ENCODE data around the gene MAMDC4. TPM values are rescaled to one million over a fixed set of nuclear protein-coding genes. Genes with fewer than 3 reads are reported as not detected.
A peak's percentile ranks its signal among the peaks of the same experiment; 100 is the strongest.

The MAMDC4 gene
- total and polyA plus RNA-seq, 2 of the 8 experiments (the other 6 are each of a cell fraction or from before 2014, with no cell fraction given), result 3.1 to 4.5 TPM

- H2AK5ac ChIP-seq (ENCODE audit: low read depth, low read length), result no peak within 1 kb of the TSS
- DNase-seq (ENCODE audit: low read depth in 1 of 2, low spot score in 2 of 2) (peak in 1 of 2 experiments; percentile 86), FAIRE-seq (no peak)
- peak within 1 kb of the TSS; percentile 84 to 94 for H3K4me2 ChIP-seq (ENCODE audit: insufficient read depth in 1 of 2, low read depth in 2 of 2, low read length in 2 of 2)
- H3K27ac ChIP-seq (ENCODE audit: low read depth, low read length), result peak within 1 kb of the TSS; percentile 86; the same call in 1 of the 2 replicates
- peak within 1 kb of the TSS; percentile 78 to 92 (median 88) for H3K9ac ChIP-seq (replicated peaks in 1 of 4; ENCODE audit: extremely low read depth in 1 of 4, low read depth in 3 of 4, low read length in 3 of 4)
- H4K5ac ChIP-seq (ENCODE audit: insufficient read length, low read depth, low read length), result peak within 1 kb of the TSS; percentile 90
- H3K4me1 ChIP-seq (replicated peaks in 1 of 4; ENCODE audit: control insufficient read depth in 3 of 4, insufficient read depth in 4 of 4, low read length in 3 of 4), result peaks cover 0 to 10% (median 7%) of the 10 kb centered on the region in 4 experiments; a peak in 6 of 7 replicates
- CTCF ChIA-PET (ENCODE audit: partially characterized antibody), result interaction anchor here (0.5 to 2.3 kb wide), 8 partner anchors 14 to 222 kb away, joined by 3 to 10 read pairs (median 4); partner anchors contain the start of gene AJM1
- POLR2A ChIA-PET (ENCODE audit: partially characterized antibody), result interaction anchor here (0.7 to 7.8 kb wide), 16 partner anchors 8 to 219 kb away, joined by 3 to 96 read pairs (median 4); partner anchors contain the start of genes AJM1 and CCDC183
- H3K36me3 ChIP-seq (ENCODE audit: control insufficient read depth in 2 of 4, insufficient read depth in 4 of 4, low read length in 3 of 4), result peaks cover 0 to 11% (median 2%) of the 10 kb centered on the region in 4 experiments; a peak in 6 of 8 replicates
- H2BK20ac ChIP-seq (ENCODE audit: low read length), result no peak within 1 kb of the TSS
- H4K20me1 ChIP-seq (replicated peaks in 1 of 2; ENCODE audit: control insufficient read depth in 1 of 2, insufficient read depth in 2 of 2, low read length in 2 of 2), result peaks cover 5 to 12% of the 10 kb centered on the region in 2 experiments
- no peak within 1 kb of the TSS for H3K23ac ChIP-seq (ENCODE audit: insufficient read length)
- H3K4me3 ChIP-seq (ENCODE audit: extremely low read depth in 1 of 4, insufficient read depth in 2 of 4, low read depth in 3 of 4, low read length in 4 of 4), result peak within 1 kb of the TSS; percentile 88 to 100 (median 94)
- peak within 1 kb of the TSS; percentile 27 for H3K4ac ChIP-seq (replicated peaks; ENCODE audit: insufficient read length, low read depth, low read length)
- H3K79me2 ChIP-seq (ENCODE audit: control insufficient read depth in 1 of 2, insufficient read depth in 2 of 2, low read length in 2 of 2), result peaks cover 5 to 35% of the 10 kb centered on the region in 2 experiments
- peaks cover 9% of the 10 kb centered on the region; the same call in 1 of the 2 replicates for H3K23me2 ChIP-seq (ENCODE audit: low read depth, low read length)
- no peak within 1 kb of the TSS for H3K14ac ChIP-seq (ENCODE audit: insufficient read length)
- H3K79me1 ChIP-seq (ENCODE audit: low read depth, low read length), result peaks cover 2% of the 10 kb centered on the region
- no peak within 1 kb of the TSS; the same call in 1 of the 2 replicates for H2AFZ ChIP-seq (ENCODE audit: low read length)
- no peaks in the 10 kb centered on the region for H3K9me3 ChIP-seq (ENCODE audit: insufficient read depth in 2 of 2, low read depth in 1 of 2, low read length in 1 of 2)
- peak within 1 kb of the TSS; percentile 94 for H4K8ac ChIP-seq (ENCODE audit: extremely low read depth, insufficient read depth, low read length)
- WGBS, 2 experiments (ENCODE audit: extremely low coverage in 1 of 2, insufficient coverage in 1 of 2, insufficient read length in 1 of 2, insufficient replicate concordance in 2 of 2, low coverage in 1 of 2, low lambda C conversion rate in 2 of 2, missing lambda C conversion rate in 1 of 2), result 3% methylated on average over 74 of the region's 96 CpGs; no CpG with 5 or more reads in 1 of the 2 experiments
- no peak within 1 kb of the TSS for H2BK12ac ChIP-seq (ENCODE audit: low read depth, low read length)
- H4K91ac ChIP-seq (replicated peaks; ENCODE audit: insufficient read length, low read length), result peak within 1 kb of the TSS; percentile 65
- peak within 1 kb of the TSS; percentile 60; the same call in 1 of the 2 replicates for H2BK5ac ChIP-seq (ENCODE audit: low read depth, low read length)
- peak within 1 kb of the TSS; percentile 90 for H3K56ac ChIP-seq (replicated peaks; ENCODE audit: insufficient read length, low read depth, low read length)
- peaks cover 0 to 16% (median 6%) of the 10 kb centered on the region in 4 experiments; a peak in 2 of 7 replicates for H3K27me3 ChIP-seq (replicated peaks in 1 of 4; ENCODE audit: control insufficient read depth in 3 of 4, extremely low read depth in 1 of 4, insufficient read depth in 3 of 4, low read length in 3 of 4)
- no peak within 1 kb of the TSS for H2BK120ac ChIP-seq (replicated peaks; ENCODE audit: low read depth, low read length)
- H2BK15ac ChIP-seq (ENCODE audit: low read length), result no peak within 1 kb of the TSS
- peak within 1 kb of the TSS; percentile 90 for H3K18ac ChIP-seq (ENCODE audit: extremely low read depth, low read length)
- TF ChIP-seq EGR1 (IDR thresholded peaks at IDR 0.05; ENCODE audit: borderline replicate concordance, low read depth, low read length) (0 out of 2 replicates have a peak, but pooled peaks have one; percentile 5), CHD2 (IDR thresholded peaks at IDR 0.05; ENCODE audit: low read length) (no peak), SUZ12 (IDR thresholded peaks at IDR 0.05; ENCODE audit: low read length) (no peak), POU5F1 (IDR thresholded peaks at IDR 0.05; ENCODE audit: low read depth, low read length) (no peak), TAF1 (IDR thresholded peaks at IDR 0.05; ENCODE audit: low read depth, low read length) (peak; percentile 83; the same call in 1 of the 2 replicates), RAD21 (IDR thresholded peaks at IDR 0.05 in 1 of 2, conservative IDR thresholded peaks at IDR 0.05 in 1 of 2; ENCODE audit: low read depth in 2 of 2, low read length in 2 of 2) (no peak), SIRT6 (IDR thresholded peaks at IDR 0.05; ENCODE audit: low read length) (no peak), TBP (IDR thresholded peaks at IDR 0.05; ENCODE audit: low read depth, low read length) (no peak; the same call in 1 of the 2 replicates), RNF2 (IDR thresholded peaks at IDR 0.05; ENCODE audit: borderline replicate concordance, low read depth, low read length, missing control alignments, poor library complexity, severe bottlenecking) (peak; percentile 10), SRF (IDR thresholded peaks at IDR 0.05; ENCODE audit: low read depth, low read length) (no peak), KDM5A (IDR thresholded peaks at IDR 0.05; ENCODE audit: low read length) (no peak)
Measured at GRCh38 chr9:136807281-136808074, 44.7 kb upstream of the MAMDC4 start, which contains the start of gene RABL6. Gene RABL6 (plus strand): TSS chr9:136807948. CDS start chr9:136808197, 249 bp downstream.

All from H1 (cell line).